ENCODE results near the gene EDN2.

GRCh38 chr1:41529621-41530395, 45.3 kb upstream of the EDN2 start:
- TF ChIP-seq PATZ1 (CRISPR knock-in tag; IDR thresholded peaks at IDR 0.05; ENCODE audit: borderline replicate concordance) = no peak
- TF ChIP-seq ZNF8 (CRISPR knock-in tag; IDR thresholded peaks at IDR 0.05) = no peak
- no peak for TF ChIP-seq ISL1 (CRISPR knock-in tag; IDR thresholded peaks at IDR 0.05)
- no peak for TF ChIP-seq ARNTL (CRISPR knock-in tag; IDR thresholded peaks at IDR 0.05; ENCODE audit: borderline replicate concordance, low read depth)
- TF ChIP-seq ZFP3 (CRISPR knock-in tag; IDR thresholded peaks at IDR 0.05) = no peak
- no peak for TF ChIP-seq OSR1 (CRISPR knock-in tag; IDR thresholded peaks at IDR 0.05)
- no peak for TF ChIP-seq ZNF565 (CRISPR knock-in tag; conservative IDR thresholded peaks at IDR 0.05; ENCODE audit: low read depth)
- no peak for TF ChIP-seq CSDC2 (CRISPR knock-in tag; IDR thresholded peaks at IDR 0.05)
- TF ChIP-seq ZC3H10 (CRISPR knock-in tag; IDR thresholded peaks at IDR 0.05) = no peak
- TF ChIP-seq CREB5 (CRISPR knock-in tag; IDR thresholded peaks at IDR 0.05; ENCODE audit: low read depth) = no peak
- no peak for TF ChIP-seq ZNF70 (CRISPR knock-in tag; IDR thresholded peaks at IDR 0.05)
- no peak for TF ChIP-seq TOX (CRISPR knock-in tag; IDR thresholded peaks at IDR 0.05; ENCODE audit: borderline replicate concordance)

Data from SK-N-SH treated with all-trans-retinoic acid at 6 μM for 48 hours (cell line).